Sciatic nerve (tissue), 2 donors: ENCODE results near the gene FOSL1. TPM values are rescaled to one million over a fixed set of nuclear protein-coding genes. Genes with fewer than 3 reads are reported as not detected.
"Not testable (repeated sequence)": the region's sequence is repeated elsewhere in the genome, so short reads cannot be mapped to it uniquely, and the experiment has no call there.

ENCODE experiments used
- ATAC-seq: fragments of 200-7000 bp; cut with Tn5 transposase; one replicate; pipeline ENCODE4 v1.9.1; 2020; ENCODE audit warnings: mild to moderate bottlenecking, moderate library complexity
- DNase-seq: peaks from one replicate; pipeline ENCODE4 v3.0.0-alpha.2; 2020; ENCODE audit warnings: low spot score
- intact Hi-C: fragments of 100-400 bp; cut with DNase I; formaldehyde crosslinking; loops from one replicate; pipeline ENCODE4 v1.14.2; 2022
- total RNA-seq: library from RNA; stranded (reverse); fragmentation: NEBNext Ultra II Directional; extraction: Animal tissue kit (Norgen Biotek cat#: 25700); gene quantifications from one replicate; pipeline ENCODE4 v1.2.1, GENCODE V29; 2021
- donor health status: DM: no; HTN: no; CAD: no.
- donor health status: DM: no; HTN: no; CAD: no.

The FOSL1 gene
- total RNA-seq, 1 donor from 2014 or later, result 5.6 TPM

DNA sequence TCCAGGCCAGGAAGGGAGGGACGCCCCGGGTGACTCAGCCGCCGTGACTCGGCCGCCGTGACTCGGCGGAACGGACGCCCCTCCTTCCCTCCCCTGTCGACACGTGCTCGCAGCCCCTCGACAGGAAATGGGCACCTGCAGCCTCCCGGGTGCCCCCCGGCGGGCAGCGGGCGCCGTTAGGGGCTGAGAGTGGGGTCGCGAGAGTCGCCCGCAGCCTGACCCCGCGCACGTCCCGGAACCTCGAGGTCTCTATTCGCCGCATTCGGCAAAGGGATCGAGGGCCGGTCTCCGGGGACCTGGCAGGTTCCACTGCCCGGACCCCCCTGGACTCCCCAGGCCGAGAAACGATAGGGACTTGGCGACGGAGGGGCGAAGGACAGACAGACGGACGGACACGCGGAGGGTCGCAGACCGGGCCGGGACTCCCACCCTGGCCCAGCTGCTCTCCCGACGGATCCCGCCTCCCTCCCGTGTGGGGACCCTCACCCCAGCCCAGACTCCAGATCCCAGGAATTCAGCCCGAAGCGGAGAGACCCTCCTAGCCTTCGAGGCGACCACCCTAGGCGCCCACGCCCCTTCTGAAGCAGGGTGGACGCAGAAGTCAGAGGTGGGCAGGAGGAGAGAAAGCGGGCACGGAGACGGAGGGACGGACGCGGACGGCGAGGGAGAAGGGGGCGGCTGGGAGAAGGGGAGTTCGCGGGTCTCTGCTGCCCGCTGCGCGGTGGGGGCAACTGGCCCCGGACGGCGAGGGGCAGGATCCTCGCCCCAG lies 648 bp downstream of the FOSL1 start:
- no peak for DNase-seq

DNA sequence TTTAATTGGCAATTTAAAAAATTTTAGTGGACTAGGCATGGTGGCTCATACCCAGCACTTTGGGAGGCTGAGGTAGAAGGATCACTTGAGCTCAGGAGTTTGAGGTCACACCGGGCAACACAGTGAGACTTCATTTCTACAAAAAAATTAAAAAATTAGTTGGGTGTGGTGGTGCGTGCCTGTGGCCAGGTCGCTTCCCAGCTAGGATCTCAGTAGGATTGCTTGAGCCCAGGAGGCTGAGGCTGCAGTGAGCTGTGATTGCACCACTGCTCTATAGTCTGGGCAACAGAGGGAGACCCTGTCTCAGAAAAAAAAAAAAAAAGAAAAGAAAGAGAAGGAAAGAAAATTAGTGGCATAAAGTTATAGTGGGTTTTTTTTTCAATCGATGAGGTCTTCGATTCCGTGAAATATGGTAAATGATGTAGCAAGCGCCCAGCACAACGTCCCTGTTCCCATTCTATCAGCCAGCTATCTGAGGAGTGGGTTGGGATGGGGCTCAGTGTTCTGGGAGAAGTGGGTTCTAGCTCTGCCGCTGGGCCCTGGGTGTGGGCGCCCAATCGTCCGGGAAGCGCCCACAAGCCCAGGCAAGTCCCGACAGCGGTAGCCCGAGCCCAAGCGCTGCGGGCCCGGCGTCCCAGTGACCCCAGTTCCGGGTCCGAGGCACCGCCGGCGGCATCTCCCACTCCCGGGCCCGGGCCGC lies 1.4 kb downstream of the FOSL1 start:
- DNase-seq, result no peak
- intact Hi-C loops, result no loop called here
- no peak for ATAC-seq

More for the DNA sequence above, 648 bp downstream of the FOSL1 start:
- intact Hi-C loops, result no loop called here
- ATAC-seq, result peak; percentile 30

GRCh38 chr11:65897020-65897471 lies 3.1 kb downstream of the FOSL1 start:
- intact Hi-C loops, result no loop called here
- ATAC-seq, result no peak
- no peak for DNase-seq

GRCh38 chr11:65896034-65896999 lies 3.9 kb downstream of the FOSL1 start:
- intact Hi-C loops, result no loop called here
- no peak for DNase-seq
- no peak for ATAC-seq

DNA sequence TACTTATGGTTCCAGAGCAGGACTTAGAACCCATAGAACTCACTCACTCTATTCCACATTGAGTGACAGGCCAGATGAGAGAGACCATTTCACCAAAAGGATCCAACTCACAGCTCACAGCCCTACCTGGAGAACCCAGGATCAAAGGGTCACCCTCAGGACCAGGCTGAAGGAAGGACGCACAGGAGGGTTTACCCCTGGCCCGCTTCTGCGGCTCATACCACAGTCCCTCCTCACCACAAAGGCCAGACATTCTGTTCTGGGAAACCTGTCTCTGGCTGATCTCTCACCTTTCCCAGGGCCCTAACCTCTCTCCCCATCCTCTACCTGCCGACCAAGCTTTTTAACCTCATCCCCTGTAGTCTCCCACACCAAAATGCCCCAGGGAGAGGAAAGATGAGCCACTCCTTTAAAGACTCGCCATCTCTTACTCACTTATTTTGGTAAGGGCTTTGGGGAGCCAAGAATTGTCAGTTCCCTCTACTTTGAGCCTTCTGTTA lies 4.7 kb downstream of the FOSL1 start:
- ATAC-seq (no peak), DNase-seq (no peak)
- intact Hi-C loops, result no loop called here

GRCh38 chr11:65894034-65894591 lies 6.1 kb downstream of the FOSL1 start:
- ATAC-seq (no peak), DNase-seq (no peak)

GRCh38 chr11:65892661-65893317 lies 7.4 kb downstream of the FOSL1 start:
- intact Hi-C loops, result no loop called here
- DNase-seq (no peak), ATAC-seq (no peak)

More at GRCh38 chr11:65894034-65894591, 6.1 kb downstream of the FOSL1 start:
- intact Hi-C loops, result no loop called here

DNA sequence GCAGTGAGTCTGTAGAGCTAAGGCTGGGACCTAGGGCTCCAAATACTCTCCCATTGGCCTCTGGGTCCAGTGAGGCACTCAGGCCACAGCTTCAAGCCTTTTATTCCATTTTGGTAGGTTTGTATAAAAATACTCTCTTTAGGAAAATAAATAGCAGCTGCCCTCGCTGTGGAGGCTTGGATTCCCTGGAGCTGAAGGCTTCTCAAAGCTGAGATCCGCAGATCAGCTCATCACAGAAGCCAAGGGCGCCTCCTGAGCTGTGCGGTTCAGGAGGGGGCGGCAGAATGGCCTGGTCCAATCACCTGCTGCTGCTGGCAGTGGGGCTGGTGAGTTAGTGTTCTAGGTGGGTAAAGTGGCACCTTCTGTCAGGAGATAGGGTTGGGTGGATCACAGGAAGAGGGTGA lies 8.0 kb downstream of the FOSL1 start:
- ATAC-seq, intact Hi-C loops, DNase-seq: not testable (repeated sequence)

DNA sequence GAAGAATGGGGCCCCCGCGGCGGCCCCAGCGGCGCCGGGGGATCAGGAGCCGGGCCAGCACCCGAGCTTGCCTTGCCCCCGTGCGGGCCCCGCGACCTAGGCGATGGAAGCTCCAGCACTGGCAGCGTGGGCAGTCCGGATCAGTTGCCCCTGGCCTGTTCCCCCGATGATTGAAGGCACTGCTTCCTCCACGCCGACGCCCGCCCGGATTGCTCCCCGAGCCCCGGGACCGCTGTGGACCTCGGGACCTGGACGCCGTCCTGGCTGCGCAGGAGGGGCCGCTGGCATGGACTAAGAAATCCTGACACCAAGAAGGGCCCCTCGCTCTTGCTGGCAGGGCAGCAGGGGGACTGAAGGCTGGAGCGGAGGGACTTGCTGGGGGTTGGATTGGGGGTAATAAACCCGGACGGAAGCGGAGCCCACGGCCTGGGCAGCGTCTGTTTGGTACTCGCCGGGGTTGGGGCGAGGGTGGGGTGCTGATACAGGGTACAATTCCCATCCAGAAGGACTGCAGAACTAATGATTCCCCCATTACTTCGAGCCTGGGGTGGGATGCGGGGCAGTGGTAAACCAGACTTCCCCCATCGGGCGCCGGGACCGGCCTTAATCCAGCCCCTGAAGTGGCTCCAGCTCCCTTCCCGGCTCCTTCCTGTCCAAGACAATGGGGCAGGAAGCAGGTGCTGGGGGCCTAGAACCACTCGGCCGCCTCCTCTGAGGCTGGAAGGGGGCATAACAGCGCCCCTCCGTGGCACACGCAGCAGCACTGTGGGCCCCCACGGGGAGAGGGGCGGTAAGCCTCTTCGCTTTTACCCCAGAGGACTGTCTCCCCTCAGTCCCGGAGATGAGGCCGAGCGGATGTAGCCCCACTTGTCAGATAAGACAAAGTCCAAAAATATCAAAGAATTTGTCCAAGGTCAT lies 8.7 kb downstream of the FOSL1 start:
- DNase-seq (no peak), ATAC-seq (no peak)
- intact Hi-C loops, result no loop called here

DNA sequence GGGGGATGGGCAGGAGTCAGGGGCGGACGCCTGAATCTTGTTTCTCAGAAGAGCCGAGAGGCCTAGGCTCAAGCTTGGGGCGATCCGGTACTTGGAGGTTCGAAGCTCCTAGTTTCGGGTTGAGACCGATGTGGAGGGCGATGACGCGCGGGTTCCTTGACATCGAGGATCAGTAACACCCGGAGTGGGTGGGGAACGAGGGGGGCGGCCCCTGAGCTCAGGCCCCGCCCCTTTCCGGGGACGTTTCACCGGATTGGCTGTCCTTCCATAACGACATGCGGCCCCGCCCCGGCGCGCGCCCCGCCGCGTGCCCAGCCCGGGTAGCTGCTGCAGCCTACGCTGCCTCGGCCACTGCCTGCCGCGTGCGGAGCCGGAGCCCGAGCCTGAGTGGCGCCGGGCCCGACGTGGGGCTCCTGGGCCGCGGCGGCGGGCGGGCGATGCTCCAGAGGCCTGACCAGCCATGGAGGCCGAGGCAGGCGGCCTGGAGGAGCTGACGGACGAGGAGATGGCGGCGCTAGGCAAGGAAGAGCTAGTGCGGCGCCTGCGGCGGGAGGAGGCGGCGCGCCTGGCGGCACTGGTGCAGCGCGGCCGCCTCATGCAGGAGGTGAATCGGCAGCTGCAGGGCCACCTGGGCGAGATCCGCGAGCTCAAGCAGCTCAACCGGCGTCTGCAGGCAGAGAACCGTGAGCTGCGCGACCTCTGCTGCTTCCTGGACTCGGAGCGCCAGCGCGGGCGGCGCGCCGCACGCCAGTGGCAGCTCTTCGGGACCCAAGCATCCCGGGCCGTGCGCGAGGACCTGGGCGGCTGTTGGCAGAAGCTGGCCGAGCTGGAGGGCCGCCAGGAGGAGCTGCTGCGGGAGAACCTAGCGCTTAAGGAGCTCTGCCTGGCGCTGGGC lies 9.6 kb downstream of the FOSL1 start, which contains the start of gene CCDC85B:
CCDC85B (plus strand) TSS at position 350 of the 895 bp plus-strand sequence; CDS start at position 461, 111 bp downstream.
- DNase-seq, result peak; percentile 99
- intact Hi-C loops, result no loop called here
- ATAC-seq, result peak; percentile 88

DNA sequence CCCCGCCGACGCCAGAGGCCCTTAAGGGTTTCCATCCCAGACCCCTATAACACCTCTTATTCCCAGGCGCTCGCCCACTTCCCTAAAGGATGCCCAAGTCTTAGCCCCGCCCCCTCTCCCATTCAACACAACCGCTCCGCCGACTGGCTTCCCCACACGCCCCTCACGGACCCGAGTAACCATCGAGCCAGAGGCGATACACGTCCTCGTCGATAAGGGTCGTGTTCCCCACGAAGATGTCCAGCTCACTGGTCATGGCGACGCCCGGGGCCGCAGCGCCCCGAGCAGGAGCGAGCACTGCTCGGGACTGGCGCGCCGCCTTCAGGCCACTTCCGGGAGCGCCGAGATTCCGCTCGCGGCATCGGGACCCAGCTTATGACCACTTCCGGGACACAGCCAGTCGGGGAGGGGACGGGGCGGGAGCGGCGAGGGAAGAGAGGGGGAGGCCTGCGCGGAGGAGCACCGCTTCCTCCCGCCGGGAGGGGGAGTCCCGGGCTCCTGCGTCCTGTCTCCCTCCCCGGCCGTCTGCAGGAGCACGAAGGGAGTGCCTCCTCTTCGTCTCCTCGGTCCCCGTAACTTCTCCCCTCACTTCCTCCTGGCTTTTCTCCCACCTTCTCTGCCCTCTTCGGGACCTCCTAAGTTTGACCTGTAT lies 11.9 kb downstream of the FOSL1 start, which contains the start of gene FIBP:
FIBP (minus strand) TSS at position 309 of the 652 bp plus-strand sequence; CDS start at position 256, 53 bp downstream.
- DNase-seq (peak; percentile 98), ATAC-seq (peak; percentile 91)
- intact Hi-C loops, result loop anchor here (10.0 kb wide), 1 partner anchor 97 kb away; no protein-coding TSS in a partner anchor

DNA sequence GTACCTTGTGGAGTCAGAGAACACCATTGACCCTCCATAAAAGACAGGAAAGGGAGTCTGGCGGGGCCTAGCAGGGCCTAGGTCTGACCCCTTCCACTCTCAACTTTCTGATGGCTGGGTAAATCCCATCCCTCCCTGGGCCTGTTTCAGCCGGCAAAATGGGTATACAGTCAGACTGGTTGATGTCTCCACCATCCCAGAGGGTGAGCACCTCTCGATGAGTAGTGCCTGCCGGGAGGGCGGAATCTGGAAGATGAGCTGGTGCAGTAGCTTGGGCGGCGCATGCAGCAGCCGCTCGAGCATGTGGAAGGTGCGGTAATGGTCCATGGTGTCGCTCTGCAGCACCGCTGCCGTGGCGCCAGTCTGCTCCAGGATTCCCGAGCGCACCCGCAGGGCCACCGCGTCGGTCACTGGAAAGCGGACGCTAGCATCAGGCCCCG lies 12.4 kb downstream of the FOSL1 start:
- ATAC-seq (no peak), DNase-seq (no peak)
- intact Hi-C loops, result loop anchor here (10.0 kb wide), 1 partner anchor 97 kb away; no protein-coding TSS in a partner anchor

- intact Hi-C loops, result loop anchor here (10.0 kb wide), 1 partner anchor 98 kb away; no protein-coding TSS in a partner anchor
- ATAC-seq, result no peak
These were observed 13.1 kb downstream of the FOSL1 start for GRCh38 chr11:65886826-65887722.

More at GRCh38 chr11:65886826-65887722, 13.1 kb downstream of the FOSL1 start:
- DNase-seq, result no peak
